Adrenal gland (tissue), 5 donors: ENCODE measurements around the gene SOX18.

Source experiments
- CTCF ChIP-seq, 6 experiments: fragments of 450-650 bp in 4 of 6; fragments of 200-600 bp in 2 of 6; sonication (generic) in 1 of 6; IDR thresholded peaks; 1 replicate in 5 of 6; 2 replicates in 1 of 6; pipeline versions ENCODE4 v1.5.1 to v1.8.0; 2016 to 2021; ENCODE audit warnings: antibody characterized with exemption in 6 of 6, mild to moderate bottlenecking in 2 of 6, moderate library complexity in 1 of 6
- POLR2A ChIP-seq, 2 donors: fragments of 450-650 bp; IDR thresholded peaks; one replicate each; pipeline ENCODE4 v1.6.1; 2017; ENCODE audit warnings: antibody characterized with exemption in 2 of 2, mild to moderate bottlenecking in 2 of 2, moderate library complexity in 1 of 2
- donor health status: DM: no; HTN: no; CAD: no.

GRCh38 chr20:64055893-64056638 is 6.6 kb upstream of the SOX18 start:
- TF ChIP-seq CTCF (IDR thresholded peaks at IDR 0.05) (peak in 1 of 6 experiments; percentile 4), POLR2A (IDR thresholded peaks at IDR 0.05) (no peak)
